ENCODE data around the gene MROH7. TPM values are rescaled to one million over a fixed set of nuclear protein-coding genes. Genes with fewer than 3 reads are reported as not detected.

The MROH7 gene
- total RNA-seq, 4 donors from 2014 or later: 11.6 to 20.8 (median 14.8) TPM

- Histone ChIP-seq H3K4me3 (no peak overlapping the region), H3K36me3 (peaks cover 4 to 54% (median 31%) of the 10 kb centered on the region in 4 donors), H3K4me1 (no peaks in the 10 kb centered on the region), H3K27me3 (no peaks in the 10 kb centered on the region), H3K9me3 (no peaks in the 10 kb centered on the region), H3K27ac (replicated peaks in 1 of 4) (no peak overlapping the region)
- intact Hi-C loops (cut with DNase I): no loop called here
- DNase-seq (ENCODE audit: extremely low spot score): no peak
- TF ChIP-seq CTCF (IDR thresholded peaks at IDR 0.05) (no peak), EP300 (IDR thresholded peaks at IDR 0.05) (no peak), POLR2A (IDR thresholded peaks at IDR 0.05; ENCODE audit: low read depth) (no peak), POLR2AphosphoS5 (IDR thresholded peaks at IDR 0.05) (no peak)
These were observed 66.8 kb downstream of the MROH7 start for GRCh38 chr1:54708385-54708784.

- intact Hi-C loops (cut with DNase I): loop anchor here (10.0 kb wide), 1 partner anchor 215 kb away; no protein-coding TSS in a partner anchor
- 84% methylated on average over 3 of the region's 8 CpGs for WGBS
- no peak overlapping the region for H3K4me3 ChIP-seq
- peaks cover 0 to 1% (median under 1%) of the 10 kb centered on the region in 4 donors for H3K4me1 ChIP-seq
- H3K9me3 ChIP-seq: no peaks in the 10 kb centered on the region
- H3K36me3 ChIP-seq: peaks cover 0 to 48% (median 27%) of the 10 kb centered on the region in 4 donors
- DNase-seq (ENCODE audit: extremely low spot score): no peak
- H3K27me3 ChIP-seq: no peaks in the 10 kb centered on the region
- TF ChIP-seq POLR2AphosphoS5 (IDR thresholded peaks at IDR 0.05): no peak
- no peak for TF ChIP-seq CTCF (IDR thresholded peaks at IDR 0.05)
- TF ChIP-seq POLR2A (IDR thresholded peaks at IDR 0.05; ENCODE audit: low read depth): no peak
- TF ChIP-seq EP300 (IDR thresholded peaks at IDR 0.05): no peak
- no peak overlapping the region for H3K27ac ChIP-seq (replicated peaks in 1 of 4)
These were observed 68.1 kb downstream of the MROH7 start for GRCh38 chr1:54709547-54710292.

GRCh38 chr1:54710434-54710833, 68.8 kb downstream of the MROH7 start:
- peaks cover 4 to 8% (median 8%) of the 10 kb centered on the region in 4 donors for H3K4me1 ChIP-seq
- 72% methylated on average over 3 of the region's 3 CpGs for WGBS
- intact Hi-C loops (cut with DNase I): loop anchor here (10.0 kb wide), 1 partner anchor 216 kb away; no protein-coding TSS in a partner anchor
- no peak overlapping the region for H3K4me3 ChIP-seq
- H3K36me3 ChIP-seq: peaks cover 0 to 44% (median 24%) of the 10 kb centered on the region in 4 donors
- no peaks in the 10 kb centered on the region for H3K9me3 ChIP-seq
- DNase-seq (ENCODE audit: extremely low spot score): no peak
- no peak overlapping the region for H3K27ac ChIP-seq (replicated peaks in 1 of 4)
- H3K27me3 ChIP-seq: no peaks in the 10 kb centered on the region
- TF ChIP-seq POLR2A (IDR thresholded peaks at IDR 0.05; ENCODE audit: low read depth) (no peak), POLR2AphosphoS5 (IDR thresholded peaks at IDR 0.05) (no peak), CTCF (IDR thresholded peaks at IDR 0.05) (no peak), EP300 (IDR thresholded peaks at IDR 0.05) (no peak)

GRCh38 chr1:54710841-54711240, 69.3 kb downstream of the MROH7 start:
- TF ChIP-seq EP300 (IDR thresholded peaks at IDR 0.05) (no peak), CTCF (IDR thresholded peaks at IDR 0.05) (no peak), POLR2AphosphoS5 (IDR thresholded peaks at IDR 0.05) (no peak), POLR2A (IDR thresholded peaks at IDR 0.05; ENCODE audit: low read depth) (no peak)
- intact Hi-C loops (cut with DNase I): loop anchor here (10.0 kb wide), 1 partner anchor 216 kb away; no protein-coding TSS in a partner anchor
- no peaks in the 10 kb centered on the region for H3K27me3 ChIP-seq
- no peaks in the 10 kb centered on the region for H3K9me3 ChIP-seq
- H3K36me3 ChIP-seq: peaks cover 0 to 42% (median 22%) of the 10 kb centered on the region in 4 donors
- H3K4me3 ChIP-seq: no peak overlapping the region
- WGBS: 77% methylated on average over 6 of the region's 6 CpGs
- H3K27ac ChIP-seq (replicated peaks in 1 of 4): no peak overlapping the region
- DNase-seq (ENCODE audit: extremely low spot score): no peak
- peaks cover 5 to 10% (median 8%) of the 10 kb centered on the region in 4 donors for H3K4me1 ChIP-seq

All from esophagus muscularis mucosa (tissue), 4 donors.